Measurements from ENCODE around the gene DCTN2. TPM values are rescaled to one million over a fixed set of nuclear protein-coding genes. Genes with fewer than 3 reads are reported as not detected.
"Not testable (repeated sequence)": the region's sequence is repeated elsewhere in the genome, so short reads cannot be mapped to it uniquely, and the experiment has no call there.

Gene DCTN2
- polyA plus RNA-seq, 1 of the 3 experiments (the other 2 are of a cell fraction), result 122 TPM

GRCh38 chr12:57511161-57511560 lies 35.8 kb downstream of the DCTN2 start:
- 98% methylated on average over 4 of the region's 4 CpGs for WGBS (ENCODE audit: low lambda C conversion rate)
- no peaks in the 10 kb centered on the region for H3K9me3 ChIP-seq
- no peak for DNase-seq
- H3K4me2 ChIP-seq, result no peak overlapping the region
- ChIA-PET CTCF (interaction anchor here (0.6 kb wide), 3 partner anchors 33 to 248 kb away, joined by 3 to 4 read pairs (median 3); no protein-coding TSS in a partner anchor), POLR2A (no interaction called here)
- H3K9ac ChIP-seq, result no peak overlapping the region
- peaks cover 3% of the 10 kb centered on the region; the same call in 1 of the 2 replicates for H4K20me1 ChIP-seq (ENCODE audit: insufficient read depth)
- no peak overlapping the region for H3K4me3 ChIP-seq (ENCODE audit: low read depth in 2 of 2, low read length in 1 of 2)
- H3K27ac ChIP-seq (ENCODE audit: low read depth in 2 of 2, low read length in 1 of 2), result no peak overlapping the region
- H3K4me1 ChIP-seq (ENCODE audit: control insufficient read depth in 1 of 2, insufficient read depth in 2 of 2, low read depth in 1 of 2, low read length in 1 of 2), result no peaks in the 10 kb centered on the region
- no peaks in the 10 kb centered on the region for H3K79me2 ChIP-seq (ENCODE audit: insufficient read depth)
- no peak for TF ChIP-seq PBX3 (IDR thresholded peaks at IDR 0.05)
- no peak for TF ChIP-seq RXRA (IDR thresholded peaks at IDR 0.05; ENCODE audit: borderline replicate concordance, low read depth)
- TF ChIP-seq NRF1 (IDR thresholded peaks at IDR 0.05; ENCODE audit: low read depth, low read length), result no peak
- no peak for TF ChIP-seq IRF3 (IDR thresholded peaks at IDR 0.05; ENCODE audit: low read depth, low read length)
- no peak for TF ChIP-seq JUND (IDR thresholded peaks at IDR 0.05)
- TF ChIP-seq SMC3 (IDR thresholded peaks at IDR 0.05; ENCODE audit: low read depth, low read length), result no peak
- no peak for TF ChIP-seq TCF12 (IDR thresholded peaks at IDR 0.05)
- no peak for TF ChIP-seq FOSL2 (IDR thresholded peaks at IDR 0.05; ENCODE audit: borderline replicate concordance, low read depth)
- TF ChIP-seq MXI1 (IDR thresholded peaks at IDR 0.05; ENCODE audit: low read depth, low read length), result no peak
- TF ChIP-seq USF1 (IDR thresholded peaks at IDR 0.05; ENCODE audit: borderline replicate concordance, low read depth), result no peak
- TF ChIP-seq, protein P1, sequence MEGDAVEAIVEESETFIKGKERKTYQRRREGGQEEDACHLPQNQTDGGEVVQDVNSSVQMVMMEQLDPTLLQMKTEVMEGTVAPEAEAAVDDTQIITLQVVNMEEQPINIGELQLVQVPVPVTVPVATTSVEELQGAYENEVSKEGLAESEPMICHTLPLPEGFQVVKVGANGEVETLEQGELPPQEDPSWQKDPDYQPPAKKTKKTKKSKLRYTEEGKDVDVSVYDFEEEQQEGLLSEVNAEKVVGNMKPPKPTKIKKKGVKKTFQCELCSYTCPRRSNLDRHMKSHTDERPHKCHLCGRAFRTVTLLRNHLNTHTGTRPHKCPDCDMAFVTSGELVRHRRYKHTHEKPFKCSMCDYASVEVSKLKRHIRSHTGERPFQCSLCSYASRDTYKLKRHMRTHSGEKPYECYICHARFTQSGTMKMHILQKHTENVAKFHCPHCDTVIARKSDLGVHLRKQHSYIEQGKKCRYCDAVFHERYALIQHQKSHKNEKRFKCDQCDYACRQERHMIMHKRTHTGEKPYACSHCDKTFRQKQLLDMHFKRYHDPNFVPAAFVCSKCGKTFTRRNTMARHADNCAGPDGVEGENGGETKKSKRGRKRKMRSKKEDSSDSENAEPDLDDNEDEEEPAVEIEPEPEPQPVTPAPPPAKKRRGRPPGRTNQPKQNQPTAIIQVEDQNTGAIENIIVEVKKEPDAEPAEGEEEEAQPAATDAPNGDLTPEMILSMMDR (IDR thresholded peaks at IDR 0.05), result no peak
- TF ChIP-seq GABPA (IDR thresholded peaks at IDR 0.05; ENCODE audit: low read depth), result no peak
- TF ChIP-seq MEF2A (IDR thresholded peaks at IDR 0.05; ENCODE audit: borderline replicate concordance, low read depth), result no peak
- no peak for TF ChIP-seq YY1 (IDR thresholded peaks at IDR 0.05; ENCODE audit: low read depth)
- TF ChIP-seq, protein P2, sequence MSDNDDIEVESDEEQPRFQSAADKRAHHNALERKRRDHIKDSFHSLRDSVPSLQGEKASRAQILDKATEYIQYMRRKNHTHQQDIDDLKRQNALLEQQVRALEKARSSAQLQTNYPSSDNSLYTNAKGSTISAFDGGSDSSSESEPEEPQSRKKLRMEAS (IDR thresholded peaks at IDR 0.05; ENCODE audit: low read depth), result no peak
- TF ChIP-seq GATA2 (CRISPR knock-in tag; IDR thresholded peaks at IDR 0.05), result no peak
- no peak for TF ChIP-seq EZH2phosphoT487 (IDR thresholded peaks at IDR 0.05; ENCODE audit: borderline replicate concordance, low read depth)
- no peak for TF ChIP-seq SIN3A (IDR thresholded peaks at IDR 0.05; ENCODE audit: borderline replicate concordance, low read depth, low read length)
- TF ChIP-seq, protein P3, sequence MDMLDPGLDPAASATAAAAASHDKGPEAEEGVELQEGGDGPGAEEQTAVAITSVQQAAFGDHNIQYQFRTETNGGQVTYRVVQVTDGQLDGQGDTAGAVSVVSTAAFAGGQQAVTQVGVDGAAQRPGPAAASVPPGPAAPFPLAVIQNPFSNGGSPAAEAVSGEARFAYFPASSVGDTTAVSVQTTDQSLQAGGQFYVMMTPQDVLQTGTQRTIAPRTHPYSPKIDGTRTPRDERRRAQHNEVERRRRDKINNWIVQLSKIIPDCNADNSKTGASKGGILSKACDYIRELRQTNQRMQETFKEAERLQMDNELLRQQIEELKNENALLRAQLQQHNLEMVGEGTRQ (IDR thresholded peaks at IDR 0.05; ENCODE audit: borderline replicate concordance, low read depth, low read length), result no peak
- no peak for TF ChIP-seq TEAD4 (IDR thresholded peaks at IDR 0.05; ENCODE audit: borderline replicate concordance, insufficient read depth)
- H2AFZ ChIP-seq (ENCODE audit: low read depth), result no peak overlapping the region
- no peaks in the 10 kb centered on the region for H3K27me3 ChIP-seq (ENCODE audit: insufficient read depth)
- H3F3A ChIP-seq (replicated peaks; ENCODE audit: insufficient read depth), result peaks cover 27% of the 10 kb centered on the region
- H3K9me2 ChIP-seq, result no peaks in the 10 kb centered on the region
- peaks cover 41 to 56% of the 10 kb centered on the region in 2 experiments for H3K36me3 ChIP-seq (replicated peaks in 1 of 2; ENCODE audit: control insufficient read depth in 1 of 2, insufficient read depth in 2 of 2, low read length in 1 of 2)

GRCh38 chr12:57507796-57508195 lies 39.2 kb downstream of the DCTN2 start:
- DNase-seq, result not testable (repeated sequence)

More at GRCh38 chr12:57507796-57508195, 39.2 kb downstream of the DCTN2 start:
- POLR2A ChIA-PET; H3K9me3 ChIP-seq; H4K20me1 ChIP-seq (ENCODE audit: insufficient read depth); CTCF ChIA-PET; H3K4me3 ChIP-seq (ENCODE audit: low read depth in 2 of 2, low read length in 1 of 2); H3K79me2 ChIP-seq (ENCODE audit: insufficient read depth); H3K4me1 ChIP-seq (ENCODE audit: control insufficient read depth in 1 of 2, insufficient read depth in 2 of 2, low read depth in 1 of 2, low read length in 1 of 2); H3K27me3 ChIP-seq (ENCODE audit: insufficient read depth); H3K4me2 ChIP-seq; H2AFZ ChIP-seq (ENCODE audit: low read depth); H3K9ac ChIP-seq; H3K9me2 ChIP-seq; H3K27ac ChIP-seq (ENCODE audit: low read depth in 2 of 2, low read length in 1 of 2): not testable (repeated sequence)
- Histone ChIP-seq H3K36me3 (replicated peaks in 1 of 2; ENCODE audit: control insufficient read depth in 1 of 2, insufficient read depth in 2 of 2, low read length in 1 of 2) (peaks cover 39 to 52% of the 10 kb centered on the region in 2 experiments), H3F3A (replicated peaks; ENCODE audit: insufficient read depth) (peaks cover 17% of the 10 kb centered on the region)
- WGBS (ENCODE audit: low lambda C conversion rate), result no CpG with 5 or more reads among the region's 28 CpGs
